22Rv1 (cell line): ENCODE data around the gene TFF3.

Source experiments
- ZFX ChIP-seq: fragments of 450-650 bp; IDR thresholded peaks from 2 replicates; pipeline ENCODE4 v1.6.1; 2017; ENCODE audit warnings: antibody characterized with exemption, borderline replicate concordance
- TF ChIP-seq, protein P1 (sequence below): fragments of 450-650 bp; IDR thresholded peaks from 2 replicates; pipeline ENCODE4 v1.5.1; 2017; ENCODE audit warnings: mild to moderate bottlenecking

DNA sequence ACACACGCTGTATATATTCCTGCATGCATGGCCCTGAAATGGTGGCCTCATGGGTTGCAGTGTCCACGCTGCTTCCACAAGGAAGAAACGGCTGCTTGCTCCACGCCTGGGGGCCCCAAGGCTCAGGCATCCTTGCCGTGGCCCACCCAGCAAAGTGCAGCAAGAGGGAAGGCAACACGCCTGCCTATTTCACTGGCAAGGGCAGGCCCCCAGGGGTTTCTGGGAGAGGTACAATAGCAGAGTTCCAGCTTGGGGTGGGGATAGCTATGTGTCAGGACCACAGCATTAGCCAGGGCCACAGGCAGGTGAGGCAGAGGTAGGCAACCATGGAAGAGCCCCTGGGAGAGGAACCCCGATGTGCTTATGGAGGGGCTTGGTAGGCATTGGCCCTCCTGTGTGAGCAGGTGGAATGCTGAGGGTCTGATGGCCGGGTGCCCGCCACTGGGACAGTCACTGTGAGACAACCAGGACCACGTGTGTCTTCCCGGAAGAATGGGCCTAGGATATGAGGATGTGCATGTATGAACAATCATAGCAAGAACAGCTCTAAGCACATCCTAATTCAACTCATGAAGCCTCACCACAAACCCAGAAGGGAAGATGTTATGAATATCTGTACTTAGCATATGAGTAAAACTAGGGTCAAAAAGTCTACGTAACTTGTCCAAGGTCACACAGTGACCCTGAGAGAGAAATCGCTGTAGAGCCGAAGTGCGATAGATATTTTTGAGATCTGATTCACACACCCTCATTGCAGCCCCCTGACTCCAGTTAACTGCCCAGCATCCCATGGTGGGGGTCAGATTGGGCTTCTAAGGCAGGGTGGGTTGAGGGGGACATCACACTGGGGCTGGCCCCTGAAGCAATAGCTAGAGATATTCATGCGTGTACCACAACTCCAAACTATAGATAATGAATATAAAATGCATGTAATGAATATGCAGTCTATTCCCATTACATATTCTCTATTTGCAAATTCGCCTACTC, 23.8 kb upstream of the TFF3 start:
- TF ChIP-seq, protein P1, sequence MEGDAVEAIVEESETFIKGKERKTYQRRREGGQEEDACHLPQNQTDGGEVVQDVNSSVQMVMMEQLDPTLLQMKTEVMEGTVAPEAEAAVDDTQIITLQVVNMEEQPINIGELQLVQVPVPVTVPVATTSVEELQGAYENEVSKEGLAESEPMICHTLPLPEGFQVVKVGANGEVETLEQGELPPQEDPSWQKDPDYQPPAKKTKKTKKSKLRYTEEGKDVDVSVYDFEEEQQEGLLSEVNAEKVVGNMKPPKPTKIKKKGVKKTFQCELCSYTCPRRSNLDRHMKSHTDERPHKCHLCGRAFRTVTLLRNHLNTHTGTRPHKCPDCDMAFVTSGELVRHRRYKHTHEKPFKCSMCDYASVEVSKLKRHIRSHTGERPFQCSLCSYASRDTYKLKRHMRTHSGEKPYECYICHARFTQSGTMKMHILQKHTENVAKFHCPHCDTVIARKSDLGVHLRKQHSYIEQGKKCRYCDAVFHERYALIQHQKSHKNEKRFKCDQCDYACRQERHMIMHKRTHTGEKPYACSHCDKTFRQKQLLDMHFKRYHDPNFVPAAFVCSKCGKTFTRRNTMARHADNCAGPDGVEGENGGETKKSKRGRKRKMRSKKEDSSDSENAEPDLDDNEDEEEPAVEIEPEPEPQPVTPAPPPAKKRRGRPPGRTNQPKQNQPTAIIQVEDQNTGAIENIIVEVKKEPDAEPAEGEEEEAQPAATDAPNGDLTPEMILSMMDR, result no peak
- TF ChIP-seq ZFX, result no peak
